Measurements from ENCODE around the gene ZNF683.

Gene ZNF683

DNA sequence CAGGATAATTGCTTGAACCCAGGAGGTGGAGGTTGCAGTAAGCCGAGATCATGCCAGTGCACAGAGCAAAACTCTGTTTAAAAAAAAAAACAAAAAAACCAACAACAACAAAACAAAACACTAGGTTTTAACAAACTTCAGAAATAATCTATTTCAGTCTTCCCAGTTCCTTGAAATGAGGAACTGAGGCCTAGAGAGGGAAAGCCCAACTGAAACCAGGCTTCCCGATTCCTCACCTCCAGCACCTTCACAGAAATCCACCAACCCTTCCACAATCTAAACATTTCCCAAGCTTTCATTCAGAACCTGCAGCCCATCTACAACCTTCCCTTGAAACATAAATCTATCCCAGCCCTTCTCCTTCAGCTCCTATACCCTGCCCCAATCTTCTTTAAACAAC lies 55.4 kb downstream of the ZNF683 start:
- ChIA-PET CTCF (interaction anchor here (1.3 to 11.9 kb wide), 6 partner anchors 10 to 147 kb away, joined by 5 to 179 read pairs (median 10); partner anchors contain the start of genes SH3BGRL3, UBXN11 and ZNF593), POLR2A (no interaction called here)
- TF ChIP-seq, protein P1, sequence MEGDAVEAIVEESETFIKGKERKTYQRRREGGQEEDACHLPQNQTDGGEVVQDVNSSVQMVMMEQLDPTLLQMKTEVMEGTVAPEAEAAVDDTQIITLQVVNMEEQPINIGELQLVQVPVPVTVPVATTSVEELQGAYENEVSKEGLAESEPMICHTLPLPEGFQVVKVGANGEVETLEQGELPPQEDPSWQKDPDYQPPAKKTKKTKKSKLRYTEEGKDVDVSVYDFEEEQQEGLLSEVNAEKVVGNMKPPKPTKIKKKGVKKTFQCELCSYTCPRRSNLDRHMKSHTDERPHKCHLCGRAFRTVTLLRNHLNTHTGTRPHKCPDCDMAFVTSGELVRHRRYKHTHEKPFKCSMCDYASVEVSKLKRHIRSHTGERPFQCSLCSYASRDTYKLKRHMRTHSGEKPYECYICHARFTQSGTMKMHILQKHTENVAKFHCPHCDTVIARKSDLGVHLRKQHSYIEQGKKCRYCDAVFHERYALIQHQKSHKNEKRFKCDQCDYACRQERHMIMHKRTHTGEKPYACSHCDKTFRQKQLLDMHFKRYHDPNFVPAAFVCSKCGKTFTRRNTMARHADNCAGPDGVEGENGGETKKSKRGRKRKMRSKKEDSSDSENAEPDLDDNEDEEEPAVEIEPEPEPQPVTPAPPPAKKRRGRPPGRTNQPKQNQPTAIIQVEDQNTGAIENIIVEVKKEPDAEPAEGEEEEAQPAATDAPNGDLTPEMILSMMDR (IDR thresholded peaks at IDR 0.05; ENCODE audit: insufficient read depth, low read length, missing control alignments), result no peak
- no peak overlapping the region for H3K4me3 ChIP-seq (ENCODE audit: low read depth, low read length)
- DNase-seq (ENCODE audit: low read depth, low spot score), result no peak

DNA sequence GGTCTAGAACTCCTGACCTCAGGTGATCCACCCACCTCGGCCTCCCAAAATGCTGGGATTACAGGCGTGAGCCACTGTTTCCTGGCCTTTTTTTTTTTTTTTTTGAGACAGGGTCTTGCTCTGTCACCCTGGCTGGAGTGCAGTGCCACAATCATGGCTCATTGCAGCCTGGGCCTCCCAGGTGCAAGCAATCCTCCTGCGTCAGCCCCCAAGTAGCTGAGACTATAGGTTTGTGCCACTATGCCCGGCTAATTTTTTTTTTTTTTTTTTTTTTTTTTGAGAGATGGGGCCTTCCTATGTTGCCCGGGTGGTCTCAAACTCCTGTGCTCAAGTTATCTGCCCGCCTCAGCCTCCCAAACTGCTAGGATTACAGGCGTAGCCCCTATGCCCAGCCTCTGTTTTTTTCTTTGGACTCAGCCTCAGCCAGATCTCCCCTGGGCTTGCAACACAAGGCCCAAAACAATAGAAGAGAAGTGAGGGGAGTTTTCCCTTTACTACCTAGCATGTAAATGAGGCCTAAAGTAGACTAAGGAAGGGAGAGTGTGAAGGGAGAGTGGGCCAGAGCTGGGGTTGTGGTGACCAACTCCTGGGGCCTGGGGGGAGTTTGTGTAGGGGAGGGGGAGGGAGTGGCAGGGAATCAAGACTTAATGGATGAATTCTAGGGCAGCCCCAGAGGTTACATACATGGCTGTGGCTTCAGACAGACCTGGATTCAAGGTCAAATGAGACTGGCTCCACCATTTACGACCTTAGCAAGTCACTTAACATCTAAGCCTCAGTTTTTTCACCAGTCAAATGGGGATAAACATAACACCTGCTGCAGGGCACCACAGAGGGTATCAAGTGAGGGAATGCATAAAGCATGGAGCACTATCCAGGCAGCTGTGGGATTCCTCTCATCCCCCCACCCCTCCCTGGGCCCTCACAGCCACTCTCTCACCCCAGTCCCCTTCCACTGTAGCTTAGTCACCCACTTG lies 56.4 kb downstream of the ZNF683 start:
- CTCF ChIA-PET, result interaction anchor here (1.3 to 11.9 kb wide), 6 partner anchors 9 to 146 kb away, joined by 5 to 179 read pairs (median 10); partner anchors contain the start of genes SH3BGRL3, UBXN11 and ZNF593
- POLR2A ChIA-PET, result no interaction called here
- TF ChIP-seq, protein P1 (IDR thresholded peaks at IDR 0.05; ENCODE audit: insufficient read depth, low read length, missing control alignments), result no peak
- no peak overlapping the region for H3K4me3 ChIP-seq (ENCODE audit: low read depth, low read length)
- no peak for DNase-seq (ENCODE audit: low read depth, low spot score)

DNA sequence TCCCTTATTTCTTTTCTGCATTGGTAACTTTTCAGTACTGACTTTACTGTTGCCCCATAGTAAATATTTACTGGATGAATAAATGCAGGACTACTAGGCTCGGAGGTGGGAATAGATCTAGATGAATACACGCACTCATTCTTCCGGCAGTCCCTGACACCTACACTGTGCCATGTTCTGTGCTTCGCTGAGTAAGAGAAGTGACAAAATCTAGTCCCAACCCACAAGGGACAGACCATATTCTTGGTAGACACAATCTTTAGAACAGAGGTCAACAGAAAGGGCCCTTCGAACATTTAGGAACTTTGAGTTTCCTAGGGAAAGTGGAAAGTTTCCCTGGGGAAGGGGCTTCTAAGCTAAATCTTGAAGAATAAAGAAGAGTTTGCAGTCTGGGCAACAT lies 58.0 kb downstream of the ZNF683 start:
- H3K4me3 ChIP-seq (ENCODE audit: low read depth, low read length), result no peak overlapping the region
- POLR2A ChIA-PET, result no interaction called here
- CTCF ChIA-PET, result interaction anchor here (1.0 to 14.7 kb wide), 4 partner anchors 6 to 212 kb away, joined by 3 to 139 read pairs (median 7); partner anchors contain the start of gene CD52
- TF ChIP-seq, protein P1 (IDR thresholded peaks at IDR 0.05; ENCODE audit: insufficient read depth, low read length, missing control alignments), result no peak
- DNase-seq (ENCODE audit: low read depth, low spot score), result no peak

Data from AG04449 (cell line).